ENCODE results near the gene ATRIP. TPM values are rescaled to one million over a fixed set of nuclear protein-coding genes. Genes with fewer than 3 reads are reported as not detected.

Gene ATRIP
- total RNA-seq, 1 experiment from 2014 or later = 12.5 TPM

GRCh38 chr3:48504051-48504946 lies 57.8 kb downstream of the ATRIP start, which contains the start of gene SHISA5:
SHISA5 (minus strand) TSS chr3:48504174; CDS start chr3:48504094, 80 bp downstream.
- no TSS peak for BruUV-seq (replicated peaks)
- peak within 1 kb of the TSS; percentile 68 for H3K4me3 Mint-ChIP-seq (ENCODE audit: low read depth, unreplicated experiment)
- peak; percentile 59 for DNase-seq
- H3K27ac Mint-ChIP-seq (ENCODE audit: unreplicated experiment) = no peak within 1 kb of the TSS
- no peaks in the 10 kb centered on the region for H3K4me1 Mint-ChIP-seq (ENCODE audit: low read depth, unreplicated experiment)
- CTCF ChIA-PET = interaction anchor here (0.5 to 1.1 kb wide), 2 partner anchors 31 to 392 kb away, joined by 3 to 6 read pairs; no protein-coding TSS in a partner anchor
- peaks cover 16% of the 10 kb centered on the region for H3K36me3 Mint-ChIP-seq (ENCODE audit: insufficient read depth, unreplicated experiment)
- H3K9me3 Mint-ChIP-seq (ENCODE audit: low read depth, unreplicated experiment) = no peaks in the 10 kb centered on the region
- no peak for TF ChIP-seq CTCF (IDR thresholded peaks at IDR 0.05; ENCODE audit: unreplicated experiment)
- H3K27me3 Mint-ChIP-seq (ENCODE audit: unreplicated experiment) = no peaks in the 10 kb centered on the region
- intact Hi-C loops (cut with micrococcal nuclease; ENCODE audit: unreplicated experiment) = no loop called here

GRCh38 chr3:48505146-48505545 lies 58.6 kb downstream of the ATRIP start:
- no peak for DNase-seq
- Mint-ChIP-seq H3K27me3 (ENCODE audit: unreplicated experiment) (no peaks in the 10 kb centered on the region), H3K4me1 (ENCODE audit: low read depth, unreplicated experiment) (no peaks in the 10 kb centered on the region), H3K4me3 (ENCODE audit: low read depth, unreplicated experiment) (peak overlapping the region; percentile 68), H3K9me3 (ENCODE audit: low read depth, unreplicated experiment) (no peaks in the 10 kb centered on the region), H3K36me3 (ENCODE audit: insufficient read depth, unreplicated experiment) (peaks cover 16% of the 10 kb centered on the region), H3K27ac (ENCODE audit: unreplicated experiment) (no peak overlapping the region)
- no peak for TF ChIP-seq CTCF (IDR thresholded peaks at IDR 0.05; ENCODE audit: unreplicated experiment)
- CTCF ChIA-PET = interaction anchor here (0.7 to 1.1 kb wide), 2 partner anchors 32 to 159 kb away, joined by 3 read pairs; no protein-coding TSS in a partner anchor
- intact Hi-C loops (cut with micrococcal nuclease; ENCODE audit: unreplicated experiment) = loop anchor here (5.0 kb wide), 1 partner anchor 103 kb away; no protein-coding TSS in a partner anchor
- no TSS peak for BruUV-seq (replicated peaks)

GRCh38 chr3:48505968-48506504 lies 59.5 kb downstream of the ATRIP start:
- DNase-seq = no peak
- H3K27ac Mint-ChIP-seq (ENCODE audit: unreplicated experiment) = no peak overlapping the region
- no peaks in the 10 kb centered on the region for H3K4me1 Mint-ChIP-seq (ENCODE audit: low read depth, unreplicated experiment)
- H3K27me3 Mint-ChIP-seq (ENCODE audit: unreplicated experiment) = no peaks in the 10 kb centered on the region
- H3K36me3 Mint-ChIP-seq (ENCODE audit: insufficient read depth, unreplicated experiment) = peaks cover 15% of the 10 kb centered on the region
- BruUV-seq (replicated peaks) = no TSS peak
- TF ChIP-seq CTCF (IDR thresholded peaks at IDR 0.05; ENCODE audit: unreplicated experiment) = no peak
- H3K4me3 Mint-ChIP-seq (ENCODE audit: low read depth, unreplicated experiment) = no peak overlapping the region
- no peaks in the 10 kb centered on the region for H3K9me3 Mint-ChIP-seq (ENCODE audit: low read depth, unreplicated experiment)
- CTCF ChIA-PET = interaction anchor here (0.5 to 2.8 kb wide), 3 partner anchors 33 to 170 kb away, joined by 3 to 16 read pairs (median 4); no protein-coding TSS in a partner anchor
- intact Hi-C loops (cut with micrococcal nuclease; ENCODE audit: unreplicated experiment) = loop anchor here (2.0 to 5.0 kb wide), 2 partner anchors 33 to 104 kb away; no protein-coding TSS in a partner anchor

- Mint-ChIP-seq H3K4me1 (ENCODE audit: low read depth, unreplicated experiment) (no peaks in the 10 kb centered on the region), H3K27ac (ENCODE audit: unreplicated experiment) (peak overlapping the region; percentile 31), H3K27me3 (ENCODE audit: unreplicated experiment) (no peaks in the 10 kb centered on the region), H3K9me3 (ENCODE audit: low read depth, unreplicated experiment) (no peaks in the 10 kb centered on the region), H3K4me3 (ENCODE audit: low read depth, unreplicated experiment) (no peak overlapping the region), H3K36me3 (ENCODE audit: insufficient read depth, unreplicated experiment) (peaks cover 10% of the 10 kb centered on the region)
- intact Hi-C loops (cut with micrococcal nuclease; ENCODE audit: unreplicated experiment) = loop anchor here (1.0 to 5.0 kb wide), 3 partner anchors 35 to 105 kb away; no protein-coding TSS in a partner anchor
- no peak for TF ChIP-seq CTCF (IDR thresholded peaks at IDR 0.05; ENCODE audit: unreplicated experiment)
- no TSS peak for BruUV-seq (replicated peaks)
- DNase-seq = peak; percentile 84
- CTCF ChIA-PET = interaction anchor here (0.5 to 2.8 kb wide), 5 partner anchors 34 to 947 kb away, joined by 3 to 16 read pairs (median 4); partner anchors contain the start of gene ATRIP
Observed at GRCh38 chr3:48507256-48508061, 60.9 kb downstream of the ATRIP start.
